Measurements from ENCODE around the gene LSR.

The LSR gene

DNA sequence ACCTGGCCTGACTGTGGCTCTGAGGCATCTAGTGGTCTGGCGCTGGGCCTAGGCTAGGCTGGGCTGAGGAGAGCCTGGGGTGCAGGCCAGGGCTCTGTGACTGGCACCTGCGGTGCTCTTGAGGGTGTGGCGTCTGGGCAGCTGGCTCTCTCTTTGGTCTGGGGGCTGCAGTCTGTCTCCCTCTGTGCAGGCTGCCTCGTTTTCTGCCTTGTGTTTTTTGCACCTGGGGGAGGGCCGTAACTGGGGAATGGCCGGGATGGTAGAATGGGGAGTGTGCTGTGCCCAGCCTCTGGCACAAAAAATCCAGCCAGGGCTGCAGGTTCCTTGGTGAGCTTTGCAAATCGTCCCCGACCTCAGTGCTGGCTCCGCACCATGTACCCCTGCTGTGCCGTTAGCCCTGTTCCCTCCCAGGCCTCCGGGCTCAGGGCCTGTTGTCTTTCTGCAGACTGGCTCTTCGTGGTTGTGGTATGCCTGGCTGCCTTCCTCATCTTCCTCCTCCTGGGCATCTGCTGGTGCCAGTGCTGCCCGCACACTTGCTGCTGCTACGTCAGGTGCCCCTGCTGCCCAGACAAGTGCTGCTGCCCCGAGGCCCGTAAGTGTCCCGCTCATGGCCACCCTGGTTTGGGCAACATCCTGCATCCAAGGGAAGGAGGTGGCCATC, 13.4 kb downstream of the LSR start:
- TF ChIP-seq EP300 (IDR thresholded peaks at IDR 0.05; ENCODE audit: borderline replicate concordance) (no peak), MAX (IDR thresholded peaks at IDR 0.05) (no peak), CREB1 (IDR thresholded peaks at IDR 0.05; ENCODE audit: low read depth) (no peak), TAF1 (IDR thresholded peaks at IDR 0.05; ENCODE audit: low read depth) (no peak), REST (IDR thresholded peaks at IDR 0.05; ENCODE audit: low read depth) (no peak), TCF12 (IDR thresholded peaks at IDR 0.05; ENCODE audit: low read depth) (no peak), EGR1 (IDR thresholded peaks at IDR 0.05) (no peak), ZBTB7A (IDR thresholded peaks at IDR 0.05; ENCODE audit: low read depth) (no peak), YY1 (IDR thresholded peaks at IDR 0.05; ENCODE audit: low read depth) (no peak)

- TF ChIP-seq RAD21 (IDR thresholded peaks at IDR 0.05; ENCODE audit: low read depth) = no peak
- no peak for TF ChIP-seq MAX (IDR thresholded peaks at IDR 0.05)
- TF ChIP-seq, protein P1, sequence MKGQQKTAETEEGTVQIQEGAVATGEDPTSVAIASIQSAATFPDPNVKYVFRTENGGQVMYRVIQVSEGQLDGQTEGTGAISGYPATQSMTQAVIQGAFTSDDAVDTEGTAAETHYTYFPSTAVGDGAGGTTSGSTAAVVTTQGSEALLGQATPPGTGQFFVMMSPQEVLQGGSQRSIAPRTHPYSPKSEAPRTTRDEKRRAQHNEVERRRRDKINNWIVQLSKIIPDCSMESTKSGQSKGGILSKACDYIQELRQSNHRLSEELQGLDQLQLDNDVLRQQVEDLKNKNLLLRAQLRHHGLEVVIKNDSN (IDR thresholded peaks at IDR 0.05) = no peak
- TF ChIP-seq CREB1 (IDR thresholded peaks at IDR 0.05; ENCODE audit: low read depth) = no peak
- TF ChIP-seq ZBTB7A (IDR thresholded peaks at IDR 0.05; ENCODE audit: low read depth) = no peak
- no peak for TF ChIP-seq EGR1 (IDR thresholded peaks at IDR 0.05)
- no peak for TF ChIP-seq TEAD4 (IDR thresholded peaks at IDR 0.05)
- TF ChIP-seq YY1 (IDR thresholded peaks at IDR 0.05; ENCODE audit: low read depth) = no peak
- no peak for TF ChIP-seq TCF12 (IDR thresholded peaks at IDR 0.05; ENCODE audit: low read depth)
- TF ChIP-seq CEBPB (IDR thresholded peaks at IDR 0.05) = no peak
- no peak for TF ChIP-seq TAF1 (IDR thresholded peaks at IDR 0.05; ENCODE audit: low read depth)
- no peak for TF ChIP-seq FOXM1 (IDR thresholded peaks at IDR 0.05; ENCODE audit: borderline replicate concordance, low read depth)
- TF ChIP-seq EP300 (IDR thresholded peaks at IDR 0.05; ENCODE audit: borderline replicate concordance) = no peak
- no peak for TF ChIP-seq REST (IDR thresholded peaks at IDR 0.05; ENCODE audit: low read depth)
- TF ChIP-seq NFIC (IDR thresholded peaks at IDR 0.05) = no peak
Observed at GRCh38 chr19:35264268-35265125, 15.7 kb downstream of the LSR start.

GRCh38 chr19:35265126-35265899, 16.5 kb downstream of the LSR start:
- TF ChIP-seq MAX (IDR thresholded peaks at IDR 0.05) (no peak), CEBPB (IDR thresholded peaks at IDR 0.05) (no peak), CREB1 (IDR thresholded peaks at IDR 0.05; ENCODE audit: low read depth) (no peak), TEAD4 (IDR thresholded peaks at IDR 0.05) (no peak), REST (IDR thresholded peaks at IDR 0.05; ENCODE audit: low read depth) (no peak), TAF1 (IDR thresholded peaks at IDR 0.05; ENCODE audit: low read depth) (no peak), YY1 (IDR thresholded peaks at IDR 0.05; ENCODE audit: low read depth) (no peak), TCF12 (IDR thresholded peaks at IDR 0.05; ENCODE audit: low read depth) (no peak), EP300 (IDR thresholded peaks at IDR 0.05; ENCODE audit: borderline replicate concordance) (no peak), EGR1 (IDR thresholded peaks at IDR 0.05) (no peak), ZBTB7A (IDR thresholded peaks at IDR 0.05; ENCODE audit: low read depth) (no peak)
- TF ChIP-seq, protein P1 (IDR thresholded peaks at IDR 0.05) = no peak
